Testis (tissue), 3 donors: ENCODE data around the gene TRIM29. TPM values are rescaled to one million over a fixed set of nuclear protein-coding genes. Genes with fewer than 3 reads are reported as not detected.

Experiments used
- DNase-seq: peaks from one replicate; pipeline ENCODE4 v3.0.0-alpha.2; 2019
- H3K27ac ChIP-seq, 2 donors: fragments of 200-600 bp; sonication (generic); one replicate each; pipeline ENCODE4 v1.5.1; 2019
- H3K27me3 ChIP-seq: fragments of 200-600 bp; sonication (generic); one replicate; pipeline ENCODE4 v1.5.1; 2019
- H3K36me3 ChIP-seq: fragments of 200-600 bp; sonication (generic); one replicate; pipeline ENCODE4 v1.5.1; 2017; ENCODE audit warnings: low read depth; ENCODE audit errors: missing control alignments
- H3K4me1 ChIP-seq: fragments of 200-600 bp; sonication (generic); one replicate; pipeline ENCODE4 v1.5.1; 2019
- H3K4me3 ChIP-seq, 2 donors: fragments of 200-600 bp; sonication (generic); one replicate each; pipeline ENCODE4 v1.5.1; 2017 to 2019
- H3K9me3 ChIP-seq: fragments of 200-600 bp; sonication (generic); one replicate; pipeline ENCODE4 v1.5.1; 2017
- POLR2A ChIP-seq: fragments of 450-650 bp; IDR thresholded peaks from one replicate; pipeline ENCODE4 v1.6.1; 2017; ENCODE audit warnings: antibody characterized with exemption, mild to moderate bottlenecking, moderate library complexity
- WGBS, 2 donors: methylation state at CpG; one replicate each; pipeline ENCODE4 v1.1.5; 2018; 5-methylcytosine and 5-hydroxymethylcytosine counted together
- intact Hi-C: fragments of 100-400 bp; cut with DNase I; formaldehyde crosslinking; loops from one replicate; pipeline ENCODE4 v1.15.1; 2023; ENCODE audit warnings: low total_unique reads
- polyA plus RNA-seq: library from polyadenylated mRNA; stranded (reverse); fragments of 350-450 nt; fragmentation: Illumina TruSeq; extraction: RNeasy Lipid Tissue Mini Kit (QIAGEN cat#74804); gene quantifications from one replicate; pipeline ENCODE4 v1.2.3, GENCODE V29; 2014; ENCODE audit warnings: low read depth, low replicate concordance; ENCODE audit not compliant: insufficient read depth
- total RNA-seq, 2 donors: library from RNA; depleted of rRNA; stranded (reverse); fragments of >200 nt; gene quantifications; one replicate each; pipeline ENCODE4 v1.2.3, GENCODE V29; 2016
- TF ChIP-seq, protein P1 (sequence below), 3 experiments: fragments of 450-650 bp in 2 of 3; fragments of 200-600 bp in 1 of 3; sonication (generic) in 1 of 3; IDR thresholded peaks; one replicate each; pipeline ENCODE4 v1.5.1; 2016 to 2019; ENCODE audit warnings: antibody characterized with exemption in 3 of 3, mild to moderate bottlenecking in 2 of 3, moderate library complexity in 1 of 3

Gene TRIM29
- total and polyA plus RNA-seq, 3 donors from 2014 or later: 11.6 to 18.2 (median 12.3) TPM

DNA sequence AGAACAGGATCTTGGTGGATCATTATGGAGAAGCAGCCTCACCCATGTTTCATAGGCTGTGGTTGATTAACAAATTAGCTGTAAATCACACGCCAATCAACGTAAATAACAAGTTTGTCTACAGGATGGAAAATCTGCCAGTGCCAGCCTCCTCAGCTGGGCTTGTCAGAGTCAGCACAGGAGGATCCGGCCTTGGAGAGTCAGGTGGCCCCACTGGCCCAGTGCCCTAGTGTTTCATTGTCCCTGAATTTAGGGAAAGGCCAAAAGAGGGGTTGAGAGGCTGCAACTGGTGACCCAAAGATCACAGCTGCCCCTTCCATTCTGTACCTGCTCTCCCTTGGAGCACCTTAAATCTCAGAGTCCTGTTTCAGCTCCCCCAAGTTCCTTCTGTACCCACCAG is 42.4 kb downstream of the TRIM29 start:
- no peak overlapping the region for H3K27ac ChIP-seq
- H3K27me3 ChIP-seq: no peaks in the 10 kb centered on the region
- 58 to 64% methylated on average over 3 of the region's 3 CpGs for WGBS, 2 donors
- peaks cover 4% of the 10 kb centered on the region for H3K4me1 ChIP-seq
- no peaks in the 10 kb centered on the region for H3K36me3 ChIP-seq
- TF ChIP-seq, protein P1, sequence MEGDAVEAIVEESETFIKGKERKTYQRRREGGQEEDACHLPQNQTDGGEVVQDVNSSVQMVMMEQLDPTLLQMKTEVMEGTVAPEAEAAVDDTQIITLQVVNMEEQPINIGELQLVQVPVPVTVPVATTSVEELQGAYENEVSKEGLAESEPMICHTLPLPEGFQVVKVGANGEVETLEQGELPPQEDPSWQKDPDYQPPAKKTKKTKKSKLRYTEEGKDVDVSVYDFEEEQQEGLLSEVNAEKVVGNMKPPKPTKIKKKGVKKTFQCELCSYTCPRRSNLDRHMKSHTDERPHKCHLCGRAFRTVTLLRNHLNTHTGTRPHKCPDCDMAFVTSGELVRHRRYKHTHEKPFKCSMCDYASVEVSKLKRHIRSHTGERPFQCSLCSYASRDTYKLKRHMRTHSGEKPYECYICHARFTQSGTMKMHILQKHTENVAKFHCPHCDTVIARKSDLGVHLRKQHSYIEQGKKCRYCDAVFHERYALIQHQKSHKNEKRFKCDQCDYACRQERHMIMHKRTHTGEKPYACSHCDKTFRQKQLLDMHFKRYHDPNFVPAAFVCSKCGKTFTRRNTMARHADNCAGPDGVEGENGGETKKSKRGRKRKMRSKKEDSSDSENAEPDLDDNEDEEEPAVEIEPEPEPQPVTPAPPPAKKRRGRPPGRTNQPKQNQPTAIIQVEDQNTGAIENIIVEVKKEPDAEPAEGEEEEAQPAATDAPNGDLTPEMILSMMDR (IDR thresholded peaks at IDR 0.05): no peak
- no peak for TF ChIP-seq POLR2A
- no peak overlapping the region for H3K4me3 ChIP-seq
- DNase-seq: peak; percentile 69
- intact Hi-C loops: no loop called here
- no peaks in the 10 kb centered on the region for H3K9me3 ChIP-seq

DNA sequence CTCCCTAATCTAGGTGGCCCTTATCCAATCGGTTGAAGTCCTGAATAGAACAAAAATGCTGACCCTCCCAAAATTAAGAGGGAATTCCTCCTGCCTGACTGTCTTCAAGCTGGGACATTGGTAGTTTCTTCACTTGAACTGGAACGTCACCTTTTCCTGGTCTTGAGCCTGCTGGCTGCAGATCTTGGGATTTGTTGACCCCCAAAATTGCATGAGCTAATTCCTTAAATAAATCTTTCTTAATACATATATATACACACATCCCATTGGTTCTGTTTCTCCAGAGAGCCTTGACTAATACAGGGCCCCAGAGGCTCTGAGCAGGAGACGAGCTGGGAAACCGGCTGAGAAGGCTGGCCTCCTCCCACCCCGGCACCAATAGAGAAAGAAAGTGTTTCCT is 46.2 kb downstream of the TRIM29 start:
- H3K36me3 ChIP-seq: no peaks in the 10 kb centered on the region
- H3K9me3 ChIP-seq: no peaks in the 10 kb centered on the region
- intact Hi-C loops: no loop called here
- no peak overlapping the region for H3K27ac ChIP-seq
- WGBS, 2 donors: 61 to 70% methylated on average over 5 of the region's 5 CpGs
- H3K4me1 ChIP-seq: peaks cover 7% of the 10 kb centered on the region
- DNase-seq: no peak
- H3K27me3 ChIP-seq: no peaks in the 10 kb centered on the region
- TF ChIP-seq POLR2A: no peak
- TF ChIP-seq, protein P1 (IDR thresholded peaks at IDR 0.05): no peak
- no peak overlapping the region for H3K4me3 ChIP-seq

DNA sequence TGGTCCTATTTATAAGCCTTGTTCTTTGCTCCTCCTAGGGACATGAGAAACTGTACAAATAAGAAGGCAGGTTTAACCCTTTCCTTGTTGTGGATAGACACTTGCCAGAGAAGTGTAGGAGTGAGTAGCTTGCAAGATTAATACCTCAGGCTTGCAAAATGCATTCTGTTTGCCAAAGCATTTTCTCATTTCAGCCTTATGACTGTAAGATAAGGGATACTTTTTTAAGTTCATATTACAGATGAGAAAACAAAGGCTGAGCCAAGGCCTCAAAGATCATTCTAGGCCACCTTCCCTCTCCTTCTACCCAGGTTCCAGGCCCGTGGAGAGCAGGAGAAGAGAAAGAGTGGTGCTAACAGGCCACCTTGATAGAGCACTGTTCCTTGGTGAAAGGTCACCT is 46.8 kb downstream of the TRIM29 start:
- no peaks in the 10 kb centered on the region for H3K9me3 ChIP-seq
- intact Hi-C loops: no loop called here
- no peak for DNase-seq
- no peak overlapping the region for H3K4me3 ChIP-seq
- no peaks in the 10 kb centered on the region for H3K36me3 ChIP-seq
- H3K27ac ChIP-seq: no peak overlapping the region
- H3K4me1 ChIP-seq: peaks cover 7% of the 10 kb centered on the region
- TF ChIP-seq, protein P1 (IDR thresholded peaks at IDR 0.05): no peak
- TF ChIP-seq POLR2A: no peak
- no peaks in the 10 kb centered on the region for H3K27me3 ChIP-seq
- WGBS, 2 donors: 46 to 56% methylated on average over 1 of the region's 1 CpG

DNA sequence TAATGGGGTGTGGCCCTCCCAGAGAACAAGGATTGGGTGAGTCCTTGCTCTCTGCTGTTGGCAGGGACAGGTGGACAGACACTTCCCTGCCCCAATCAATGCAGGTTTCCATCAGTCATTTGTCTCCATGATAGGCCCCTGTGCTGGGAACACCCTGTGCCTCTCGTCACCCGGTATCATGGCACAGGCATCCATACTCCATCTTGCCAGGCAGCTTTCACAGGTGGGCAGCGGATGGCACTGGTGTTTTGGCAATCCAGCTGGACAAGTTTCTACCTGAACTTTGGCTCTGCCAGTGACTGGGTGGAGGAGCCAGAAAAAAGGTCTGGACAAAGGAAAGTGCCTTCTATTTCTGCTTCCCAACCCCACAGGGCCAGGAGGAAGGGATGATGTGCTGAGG is 47.5 kb downstream of the TRIM29 start:
- WGBS, 2 donors: 85% methylated on average over 3 of the region's 3 CpGs; no CpG with 5 or more reads in 1 of the 2 donors
- Histone ChIP-seq H3K36me3 (no peaks in the 10 kb centered on the region), H3K27ac (peak overlapping the region in 1 of 2 donors; percentile 78), H3K4me1 (peaks cover 7% of the 10 kb centered on the region), H3K4me3 (no peak overlapping the region), H3K27me3 (no peaks in the 10 kb centered on the region), H3K9me3 (no peaks in the 10 kb centered on the region)
- intact Hi-C loops: no loop called here
- no peak for DNase-seq
- TF ChIP-seq, protein P1 (IDR thresholded peaks at IDR 0.05): no peak
- TF ChIP-seq POLR2A: no peak
